GM23248 (cell line): ENCODE data around the gene DGKQ.

Experiments
- EZH2 ChIP-seq: fragments of 200-600 bp; sonication (generic); IDR thresholded peaks from 2 replicates; pipeline ENCODE4 v1.6.1; 2018; ENCODE audit warnings: antibody characterized with exemption, mild to moderate bottlenecking; ENCODE audit not compliant: insufficient read depth, poor library complexity, severe bottlenecking
- EZH2phosphoT487 ChIP-seq: fragments of 200-600 bp; sonication (generic); IDR thresholded peaks from 2 replicates; pipeline ENCODE4 v1.6.1; 2018; ENCODE audit warnings: antibody characterized with exemption, moderate library complexity, mild to moderate bottlenecking, low read depth; ENCODE audit not compliant: insufficient read depth

- TF ChIP-seq EZH2phosphoT487 (no peak), EZH2 (no peak)
These were observed 14.5 kb upstream of the DGKQ start for GRCh38 chr4:987624-988513.
